GM12874 (cell line): Measurements from ENCODE around the gene MRPL48.

Experiments used
- CTCF ChIP-seq: IDR thresholded peaks from 2 replicates; pipeline ENCODE4 v1.5.1; 2011; ENCODE audit warnings: low read depth, mild to moderate bottlenecking, control low read depth, low read length, moderate library complexity; ENCODE audit not compliant: insufficient read depth

The MRPL48 gene

GRCh38 chr11:73797457-73797856, 9.8 kb downstream of the MRPL48 start:
- no peak for TF ChIP-seq CTCF

GRCh38 chr11:73800276-73800806, 12.7 kb downstream of the MRPL48 start:
- TF ChIP-seq CTCF, result no peak

GRCh38 chr11:73801136-73801535, 13.5 kb downstream of the MRPL48 start:
- TF ChIP-seq CTCF, result no peak

GRCh38 chr11:73804712-73805111, 17.0 kb downstream of the MRPL48 start:
- no peak for TF ChIP-seq CTCF

- no peak for TF ChIP-seq CTCF
These were observed 20.4 kb downstream of the MRPL48 start for GRCh38 chr11:73808052-73808451.

- TF ChIP-seq CTCF, result no peak
These were observed 23.0 kb downstream of the MRPL48 start for GRCh38 chr11:73810637-73811036.

- TF ChIP-seq CTCF, result no peak
These were observed 24.6 kb downstream of the MRPL48 start for GRCh38 chr11:73812234-73812633.
